Neural cell (in vitro differentiated cells): ENCODE results near the gene CYP2W1. TPM values are rescaled to one million over a fixed set of nuclear protein-coding genes. Genes with fewer than 3 reads are reported as not detected.

ENCODE experiments used
- H2AFZ ChIP-seq: fragments of 200-600, 300-800 bp; sonication (generic), shearing (Covaris generic); 2 replicates; pipeline ENCODE4 v1.6.0; 2014; ENCODE audit warnings: low read depth, mild to moderate bottlenecking, antibody characterized with exemption, low read length, moderate library complexity
- H3F3A ChIP-seq: fragments of 200-600 bp; shearing (Covaris generic); 2 replicates; pipeline ENCODE4 v1.6.1; 2016; ENCODE audit warnings: mild to moderate bottlenecking, moderate library complexity, mixed read lengths, antibody characterized with exemption, low read length; ENCODE audit not compliant: insufficient read depth, poor library complexity, severe bottlenecking
- H3K27ac ChIP-seq: fragments of 200-600, 300-800 bp; sonication (generic), shearing (Covaris generic); 2 replicates; pipeline ENCODE4 v1.5.1; 2014; ENCODE audit warnings: mild to moderate bottlenecking, low read length, moderate library complexity
- H3K27me3 ChIP-seq: fragments of 300-800, 200-600 bp; sonication (generic), shearing (Covaris generic); 2 replicates; pipeline ENCODE4 v1.6.0; 2014; ENCODE audit warnings: mild to moderate bottlenecking, low read depth, low read length, moderate library complexity; ENCODE audit not compliant: insufficient read depth
- H3K36me3 ChIP-seq: fragments of 300-800, 200-600 bp; sonication (generic), shearing (Covaris generic); 2 replicates; pipeline ENCODE4 v1.5.1; 2014; ENCODE audit warnings: mild to moderate bottlenecking, antibody characterized with exemption, low read length, moderate library complexity; ENCODE audit not compliant: insufficient read depth
- H3K4me2 ChIP-seq: fragments of 300-800, 200-600 bp; sonication (generic), shearing (Covaris generic); 2 replicates; pipeline ENCODE4 v1.6.0; 2014; ENCODE audit warnings: mild to moderate bottlenecking, low read length
- H3K4me3 ChIP-seq: fragments of 300-800, 200-600 bp; sonication (generic), shearing (Covaris generic); 2 replicates; pipeline ENCODE4 v1.5.1; 2014; ENCODE audit warnings: mild to moderate bottlenecking, low read length, moderate library complexity
- H3K79me2 ChIP-seq: fragments of 200-600 bp; shearing (Covaris generic); replicated peaks from 2 replicates; pipeline ENCODE4 v1.6.0; 2014; ENCODE audit warnings: mild to moderate bottlenecking, low read length, moderate library complexity; ENCODE audit not compliant: insufficient read depth
- H3K9ac ChIP-seq: fragments of 300-800, 200-600 bp; sonication (generic), shearing (Covaris generic); 2 replicates; pipeline ENCODE4 v1.6.1; 2016; ENCODE audit warnings: mild to moderate bottlenecking, low read length, mixed read lengths
- H3K9me2 ChIP-seq: fragments of 200-600 bp; shearing (Covaris generic); 2 replicates; pipeline ENCODE4 v1.6.1; 2016; ENCODE audit warnings: mild to moderate bottlenecking, low read length, mixed read lengths; ENCODE audit not compliant: insufficient read depth
- H3K9me3 ChIP-seq: fragments of 200-600, 300-800 bp; sonication (generic), shearing (Covaris generic); 2 replicates; pipeline ENCODE4 v1.6.1; 2016; ENCODE audit warnings: mild to moderate bottlenecking, mixed run types, low read length, moderate library complexity, mixed read lengths
- H4K20me1 ChIP-seq: fragments of 200-600 bp; shearing (Covaris generic); 2 replicates; pipeline ENCODE4 v1.6.1; 2016; ENCODE audit warnings: mild to moderate bottlenecking, mixed run types; ENCODE audit not compliant: insufficient read depth
- CTCF ChIP-seq: fragments of 450-650 bp; IDR thresholded peaks from 2 replicates; pipeline ENCODE4 v1.5.1; 2014; ENCODE audit warnings: antibody characterized with exemption, mild to moderate bottlenecking, moderate library complexity; ENCODE audit not compliant: poor library complexity, severe bottlenecking
- EP300 ChIP-seq: fragments of 450-650 bp; conservative IDR thresholded peaks from 2 replicates; pipeline ENCODE4 v1.6.1; 2014; ENCODE audit warnings: antibody characterized with exemption, mild to moderate bottlenecking, moderate library complexity; ENCODE audit not compliant: poor library complexity, severe bottlenecking
- EZH2 ChIP-seq: fragments of 200-600, 300-800 bp; shearing (Covaris generic), sonication (generic); IDR thresholded peaks from 2 replicates; pipeline ENCODE4 v1.6.1; 2014; ENCODE audit warnings: antibody characterized with exemption, low read length, borderline replicate concordance, mild to moderate bottlenecking; ENCODE audit not compliant: insufficient read depth, poor library complexity, severe bottlenecking
- MXI1 ChIP-seq: fragments of 450-650 bp; conservative IDR thresholded peaks from 2 replicates; pipeline ENCODE4 v1.6.1; 2014; ENCODE audit warnings: antibody characterized with exemption, mild to moderate bottlenecking; ENCODE audit not compliant: poor library complexity, severe bottlenecking
- POLR2AphosphoS5 ChIP-seq: IDR thresholded peaks from 2 replicates; pipeline ENCODE4 v1.6.1; 2012
- RAD21 ChIP-seq: fragments of 450-650 bp; conservative IDR thresholded peaks from 2 replicates; pipeline ENCODE4 v1.6.1; 2014; ENCODE audit warnings: antibody characterized with exemption, mild to moderate bottlenecking, moderate library complexity
- REST ChIP-seq: IDR thresholded peaks from 2 replicates; pipeline ENCODE4 v1.6.1; 2012; ENCODE audit warnings: borderline replicate concordance
- SMC3 ChIP-seq: fragments of 450-650 bp; conservative IDR thresholded peaks from 2 replicates; pipeline ENCODE4 v1.6.1; 2014; ENCODE audit warnings: antibody characterized with exemption, mild to moderate bottlenecking, moderate library complexity; ENCODE audit not compliant: poor library complexity
- TAF1 ChIP-seq: IDR thresholded peaks from 2 replicates; pipeline ENCODE4 v1.6.1; 2012; ENCODE audit warnings: low read depth
- polyA plus RNA-seq: library from polyadenylated mRNA; depleted of rRNA; stranded (reverse); fragments of >200 nt; gene quantifications from 2 replicates; pipeline ENCODE4 v1.2.3, GENCODE V29; 2014

Gene CYP2W1
- polyA plus RNA-seq, 1 donor from 2014 or later, result not detected

- TF ChIP-seq RAD21, result no peak
- TF ChIP-seq REST, result no peak
- TF ChIP-seq MXI1, result no peak
- TF ChIP-seq SMC3, result no peak
- no peak for TF ChIP-seq CTCF
- TF ChIP-seq TAF1, result no peak
- TF ChIP-seq EZH2, result no peak
- no peak for TF ChIP-seq EP300
- no peak for TF ChIP-seq POLR2AphosphoS5
- Histone ChIP-seq H3K27ac (no peak overlapping the region), H3K4me3 (peak overlapping the region; percentile 91), H4K20me1 (peaks cover 13% of the 10 kb centered on the region), H3K9me3 (peaks cover 12% of the 10 kb centered on the region), H3K79me2 (peaks cover 55% of the 10 kb centered on the region), H3K9ac (no peak overlapping the region), H3K27me3 (no peaks in the 10 kb centered on the region), H3K9me2 (no peaks in the 10 kb centered on the region), H3F3A (no peaks in the 10 kb centered on the region), H3K4me2 (no peak overlapping the region), H2AFZ (no peak overlapping the region), H3K36me3 (peaks cover 23% of the 10 kb centered on the region)
Observed at GRCh38 chr7:1024876-1025742, 42.1 kb downstream of the CYP2W1 start.

GRCh38 chr7:1025743-1026581 is 43.0 kb downstream of the CYP2W1 start:
- Histone ChIP-seq H3K4me3 (peak overlapping the region; percentile 91), H3K27ac (no peak overlapping the region), H2AFZ (no peak overlapping the region), H3K27me3 (no peaks in the 10 kb centered on the region), H3F3A (no peaks in the 10 kb centered on the region), H3K4me2 (no peak overlapping the region), H3K9ac (no peak overlapping the region), H3K79me2 (peaks cover 55% of the 10 kb centered on the region), H3K9me2 (no peaks in the 10 kb centered on the region), H3K36me3 (peaks cover 16% of the 10 kb centered on the region), H3K9me3 (peaks cover 6% of the 10 kb centered on the region), H4K20me1 (peaks cover 13% of the 10 kb centered on the region)
- TF ChIP-seq EZH2 (no peak), TAF1 (no peak), SMC3 (no peak), REST (no peak), MXI1 (no peak), POLR2AphosphoS5 (no peak), RAD21 (no peak), CTCF (no peak), EP300 (no peak)
